ENCODE results near the gene GPR55.

GPR55 gene

DNA sequence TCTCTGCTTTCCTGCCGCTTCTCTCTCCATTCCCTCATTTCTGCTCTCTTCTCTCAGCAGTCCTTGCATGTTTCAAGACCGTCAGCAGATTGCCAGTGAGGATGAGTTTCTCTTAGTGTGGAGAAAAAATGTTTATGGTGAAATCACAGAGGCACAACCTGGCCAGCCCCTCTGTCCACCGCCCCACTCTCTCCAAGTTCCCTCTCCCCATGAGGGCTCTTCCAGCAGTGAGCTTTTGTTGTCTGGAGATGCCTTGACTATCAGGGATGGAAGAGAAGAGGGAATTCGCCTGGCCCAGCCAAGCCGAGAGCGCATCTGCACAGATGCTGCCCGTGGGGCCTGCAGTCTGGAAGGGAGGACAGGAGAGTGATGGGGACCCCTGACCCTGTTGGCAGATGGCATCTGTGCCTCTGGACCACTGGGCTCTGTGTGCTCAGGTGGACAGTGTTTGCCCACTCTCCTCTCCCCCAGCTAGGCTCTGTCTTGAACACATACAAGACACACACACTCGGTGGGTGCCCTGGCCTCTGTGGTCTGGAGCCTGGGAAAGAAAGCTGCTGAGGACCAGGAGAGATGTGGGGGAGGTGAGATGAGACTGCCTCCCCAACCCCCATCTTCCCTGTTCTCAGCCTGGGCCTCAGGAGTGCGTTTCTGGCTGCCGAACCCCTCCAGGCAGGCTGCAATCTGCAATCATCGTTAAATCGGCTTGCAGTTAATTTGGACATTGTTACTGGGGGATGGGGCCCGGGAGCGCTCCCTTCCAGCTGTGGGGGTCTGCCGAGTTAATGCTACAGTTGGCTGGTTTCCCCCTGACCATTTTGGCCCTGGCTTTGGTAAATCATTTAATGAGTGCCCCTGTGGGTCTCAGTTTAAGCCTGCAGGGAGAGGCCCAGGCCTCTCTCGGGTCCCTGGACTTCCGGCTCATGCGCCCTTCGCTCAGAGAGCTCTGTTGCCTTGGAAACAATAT, 55.8 kb downstream of the GPR55 start:
- no peak for DNase-seq (ENCODE audit: low read depth)
- H3K4me3 ChIP-seq (ENCODE audit: low read depth, low read length) = no peak overlapping the region
- TF ChIP-seq, protein P1, sequence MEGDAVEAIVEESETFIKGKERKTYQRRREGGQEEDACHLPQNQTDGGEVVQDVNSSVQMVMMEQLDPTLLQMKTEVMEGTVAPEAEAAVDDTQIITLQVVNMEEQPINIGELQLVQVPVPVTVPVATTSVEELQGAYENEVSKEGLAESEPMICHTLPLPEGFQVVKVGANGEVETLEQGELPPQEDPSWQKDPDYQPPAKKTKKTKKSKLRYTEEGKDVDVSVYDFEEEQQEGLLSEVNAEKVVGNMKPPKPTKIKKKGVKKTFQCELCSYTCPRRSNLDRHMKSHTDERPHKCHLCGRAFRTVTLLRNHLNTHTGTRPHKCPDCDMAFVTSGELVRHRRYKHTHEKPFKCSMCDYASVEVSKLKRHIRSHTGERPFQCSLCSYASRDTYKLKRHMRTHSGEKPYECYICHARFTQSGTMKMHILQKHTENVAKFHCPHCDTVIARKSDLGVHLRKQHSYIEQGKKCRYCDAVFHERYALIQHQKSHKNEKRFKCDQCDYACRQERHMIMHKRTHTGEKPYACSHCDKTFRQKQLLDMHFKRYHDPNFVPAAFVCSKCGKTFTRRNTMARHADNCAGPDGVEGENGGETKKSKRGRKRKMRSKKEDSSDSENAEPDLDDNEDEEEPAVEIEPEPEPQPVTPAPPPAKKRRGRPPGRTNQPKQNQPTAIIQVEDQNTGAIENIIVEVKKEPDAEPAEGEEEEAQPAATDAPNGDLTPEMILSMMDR (IDR thresholded peaks at IDR 0.05; ENCODE audit: insufficient read depth, low read depth, low read length, missing control alignments) = no peak

GRCh38 chr2:230868161-230868946, 56.7 kb downstream of the GPR55 start:
- TF ChIP-seq, protein P1 (IDR thresholded peaks at IDR 0.05; ENCODE audit: insufficient read depth, low read depth, low read length, missing control alignments) = no peak
- no peak overlapping the region for H3K4me3 ChIP-seq (ENCODE audit: low read depth, low read length)
- DNase-seq (ENCODE audit: low read depth) = no peak

DNA sequence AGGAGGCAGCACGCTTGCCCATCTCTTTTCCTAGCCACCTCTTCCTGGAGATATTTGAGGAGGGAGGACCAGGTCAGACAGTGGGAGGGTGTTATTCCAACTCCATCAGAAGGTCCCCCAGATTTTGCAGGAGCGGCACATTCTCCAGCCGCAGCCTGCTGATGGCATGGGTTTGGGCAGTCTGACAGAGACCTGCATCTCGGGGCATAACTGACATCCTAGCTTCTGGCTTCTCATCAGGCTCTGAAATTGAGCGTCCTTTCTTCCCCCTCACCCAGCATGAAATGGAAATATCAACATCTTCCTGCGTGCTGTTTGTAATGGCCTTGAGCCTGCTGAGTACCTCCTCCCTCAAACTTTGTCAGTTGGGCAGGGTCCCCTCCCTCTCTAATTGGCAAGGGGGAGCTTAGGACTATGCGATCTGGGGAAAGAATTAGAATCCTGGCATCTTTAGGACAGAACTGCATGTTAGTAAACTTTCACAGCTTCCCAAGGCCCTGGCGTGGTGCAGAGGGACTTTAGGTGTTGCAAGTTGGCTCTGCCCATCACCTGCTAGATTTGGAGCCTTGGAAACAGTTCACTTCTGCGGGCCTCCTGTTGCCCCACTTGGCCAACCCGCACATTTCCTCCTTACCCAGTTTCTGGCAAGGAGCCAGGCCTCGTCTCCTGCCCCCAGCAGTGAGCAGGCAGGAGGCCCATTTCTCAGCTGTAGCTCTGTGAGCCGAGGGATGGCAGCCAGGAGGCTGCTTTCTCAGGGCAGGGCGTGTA, 58.1 kb downstream of the GPR55 start:
- no peak overlapping the region for H3K4me3 ChIP-seq (ENCODE audit: low read depth, low read length)
- DNase-seq (ENCODE audit: low read depth) = no peak
- TF ChIP-seq, protein P1 (IDR thresholded peaks at IDR 0.05; ENCODE audit: insufficient read depth, low read depth, low read length, missing control alignments) = no peak

DNA sequence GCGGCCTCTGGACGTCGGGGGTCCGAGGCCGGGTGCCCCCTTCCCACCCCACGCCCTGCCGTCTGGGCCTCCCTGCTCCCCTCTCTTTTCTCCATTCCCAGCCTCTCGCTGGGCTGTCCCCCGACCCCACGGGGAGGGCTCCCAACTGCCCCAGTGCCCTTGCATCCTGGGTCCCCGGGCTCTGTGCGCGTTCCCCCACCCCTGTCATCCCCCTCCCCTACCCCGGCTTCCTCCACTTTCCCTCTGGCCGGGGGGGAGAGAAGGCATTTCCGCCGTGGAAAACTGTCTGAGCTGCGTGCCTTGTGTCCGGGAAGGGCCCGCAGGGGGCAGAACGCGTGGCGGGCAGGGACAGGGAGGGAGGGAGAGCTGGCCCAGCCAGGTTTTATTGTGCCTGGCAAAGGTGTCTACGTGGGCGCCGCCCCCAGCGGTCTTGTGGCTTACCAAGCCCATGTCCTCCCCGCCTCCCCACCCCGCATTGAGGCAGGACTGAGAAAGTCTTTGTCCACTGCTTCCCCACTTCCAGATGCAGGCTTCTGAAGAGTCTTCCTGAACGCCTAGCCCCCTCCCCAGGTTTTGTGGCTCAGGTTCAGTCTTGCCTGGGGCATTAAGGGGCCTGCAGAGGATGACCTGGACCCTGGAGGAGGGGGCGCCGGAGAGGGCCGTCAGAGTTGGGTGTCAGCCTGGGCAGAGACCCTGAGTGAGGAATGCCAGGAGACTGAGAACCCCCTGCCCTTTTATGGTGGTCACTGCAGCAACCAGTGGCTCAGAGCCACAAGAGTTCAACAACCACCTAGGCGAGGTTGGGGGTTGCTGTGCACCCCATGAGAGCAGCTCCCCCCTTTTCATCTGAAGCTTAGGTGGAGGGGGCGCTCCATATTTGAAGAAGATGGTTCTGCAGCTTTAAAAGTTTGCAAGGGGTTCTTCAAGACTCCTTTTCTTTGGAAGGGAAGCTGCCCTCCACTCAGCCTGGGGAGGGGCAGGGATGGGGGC, 59.0 kb downstream of the GPR55 start:
- H3K4me3 ChIP-seq (ENCODE audit: low read depth, low read length) = peak overlapping the region; percentile 87
- DNase-seq (ENCODE audit: low read depth) = peak; percentile 41

GRCh38 chr2:230865307-230865765, 59.7 kb downstream of the GPR55 start:
- peak overlapping the region; percentile 87 for H3K4me3 ChIP-seq (ENCODE audit: low read depth, low read length)
- TF ChIP-seq, protein P1 (IDR thresholded peaks at IDR 0.05; ENCODE audit: insufficient read depth, low read depth, low read length, missing control alignments) = no peak
- DNase-seq (ENCODE audit: low read depth) = no peak

More for the DNA sequence above, 59.0 kb downstream of the GPR55 start:
- TF ChIP-seq, protein P1 (IDR thresholded peaks at IDR 0.05; ENCODE audit: insufficient read depth, low read depth, low read length, missing control alignments) = no peak

All from GM12865 (cell line).